ENCODE measurements around the gene RGS7. TPM values are rescaled to one million over a fixed set of nuclear protein-coding genes. Genes with fewer than 3 reads are reported as not detected.
"Not testable (repeated sequence)": the region's sequence is repeated elsewhere in the genome, so short reads cannot be mapped to it uniquely, and the experiment has no call there.

RGS7 gene
- total RNA-seq, 1 donor from 2014 or later = 2.5 TPM

GRCh38 chr1:240980342-240980741, 376.7 kb downstream of the RGS7 start:
- H3K9me3 Mint-ChIP-seq = no peaks in the 10 kb centered on the region
- no peak for DNase-seq (ENCODE audit: extremely low spot score, unreplicated experiment)
- no peaks in the 10 kb centered on the region for H3K27me3 Mint-ChIP-seq
- no peak overlapping the region for H3K4me3 Mint-ChIP-seq
- no peak overlapping the region for H3K27ac Mint-ChIP-seq
- H3K36me3 Mint-ChIP-seq = no peaks in the 10 kb centered on the region
- TF ChIP-seq, protein P1, sequence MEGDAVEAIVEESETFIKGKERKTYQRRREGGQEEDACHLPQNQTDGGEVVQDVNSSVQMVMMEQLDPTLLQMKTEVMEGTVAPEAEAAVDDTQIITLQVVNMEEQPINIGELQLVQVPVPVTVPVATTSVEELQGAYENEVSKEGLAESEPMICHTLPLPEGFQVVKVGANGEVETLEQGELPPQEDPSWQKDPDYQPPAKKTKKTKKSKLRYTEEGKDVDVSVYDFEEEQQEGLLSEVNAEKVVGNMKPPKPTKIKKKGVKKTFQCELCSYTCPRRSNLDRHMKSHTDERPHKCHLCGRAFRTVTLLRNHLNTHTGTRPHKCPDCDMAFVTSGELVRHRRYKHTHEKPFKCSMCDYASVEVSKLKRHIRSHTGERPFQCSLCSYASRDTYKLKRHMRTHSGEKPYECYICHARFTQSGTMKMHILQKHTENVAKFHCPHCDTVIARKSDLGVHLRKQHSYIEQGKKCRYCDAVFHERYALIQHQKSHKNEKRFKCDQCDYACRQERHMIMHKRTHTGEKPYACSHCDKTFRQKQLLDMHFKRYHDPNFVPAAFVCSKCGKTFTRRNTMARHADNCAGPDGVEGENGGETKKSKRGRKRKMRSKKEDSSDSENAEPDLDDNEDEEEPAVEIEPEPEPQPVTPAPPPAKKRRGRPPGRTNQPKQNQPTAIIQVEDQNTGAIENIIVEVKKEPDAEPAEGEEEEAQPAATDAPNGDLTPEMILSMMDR (conservative IDR thresholded peaks at IDR 0.05) = no peak
- H3K4me1 Mint-ChIP-seq (ENCODE audit: unreplicated experiment) = no peaks in the 10 kb centered on the region

- no peak for DNase-seq (ENCODE audit: extremely low spot score, unreplicated experiment)
- Mint-ChIP-seq H3K4me1 (ENCODE audit: unreplicated experiment) (no peaks in the 10 kb centered on the region), H3K9me3 (no peaks in the 10 kb centered on the region), H3K4me3 (no peak overlapping the region), H3K36me3 (no peaks in the 10 kb centered on the region), H3K27me3 (no peaks in the 10 kb centered on the region), H3K27ac (no peak overlapping the region)
- TF ChIP-seq, protein P1 (conservative IDR thresholded peaks at IDR 0.05) = no peak
Observed at GRCh38 chr1:240976685-240977084, 380.3 kb downstream of the RGS7 start.

DNA sequence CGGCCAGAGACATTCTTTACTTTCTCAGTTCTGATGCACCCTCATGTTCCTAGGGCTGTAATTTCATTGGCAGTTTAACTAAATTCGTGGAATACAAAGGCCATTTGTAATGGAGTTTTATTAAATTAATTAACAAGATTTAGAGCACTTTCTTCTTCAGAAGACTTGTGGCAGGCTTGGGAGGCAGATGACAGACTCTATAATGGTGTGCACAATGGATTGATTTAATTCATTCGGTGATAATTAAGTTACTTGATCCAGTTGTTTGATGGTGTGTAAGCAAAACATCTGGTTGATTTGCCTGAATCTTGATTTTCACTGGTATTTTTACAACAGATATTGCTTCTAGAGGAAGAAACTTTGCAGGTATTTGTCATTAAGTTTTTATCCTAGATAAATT, 383.1 kb downstream of the RGS7 start:
- Mint-ChIP-seq H3K9me3 (no peaks in the 10 kb centered on the region), H3K27ac (no peak overlapping the region), H3K36me3 (no peaks in the 10 kb centered on the region), H3K27me3 (no peaks in the 10 kb centered on the region), H3K4me3 (no peak overlapping the region), H3K4me1 (ENCODE audit: unreplicated experiment) (no peaks in the 10 kb centered on the region)
- no peak for DNase-seq (ENCODE audit: extremely low spot score, unreplicated experiment)
- TF ChIP-seq, protein P1 (conservative IDR thresholded peaks at IDR 0.05) = no peak

- not testable (repeated sequence) for H3K27me3 Mint-ChIP-seq; H3K36me3 Mint-ChIP-seq; H3K4me3 Mint-ChIP-seq; H3K4me1 Mint-ChIP-seq (ENCODE audit: unreplicated experiment); H3K9me3 Mint-ChIP-seq; DNase-seq (ENCODE audit: extremely low spot score, unreplicated experiment); H3K27ac Mint-ChIP-seq
Observed at GRCh38 chr1:240972059-240972458, 384.9 kb downstream of the RGS7 start.

- H3K36me3 Mint-ChIP-seq = no peaks in the 10 kb centered on the region
- no peak overlapping the region for H3K27ac Mint-ChIP-seq
Observed at GRCh38 chr1:240970253-240970652, 386.8 kb downstream of the RGS7 start.

GRCh38 chr1:240968864-240969263, 388.1 kb downstream of the RGS7 start:
- H3K4me1 Mint-ChIP-seq (ENCODE audit: unreplicated experiment) = no peaks in the 10 kb centered on the region
- DNase-seq (ENCODE audit: extremely low spot score, unreplicated experiment) = no peak
- H3K27me3 Mint-ChIP-seq = peaks cover 3% of the 10 kb centered on the region
- no peaks in the 10 kb centered on the region for H3K36me3 Mint-ChIP-seq
- no peak overlapping the region for H3K27ac Mint-ChIP-seq
- H3K9me3 Mint-ChIP-seq = no peaks in the 10 kb centered on the region
- TF ChIP-seq, protein P1 (conservative IDR thresholded peaks at IDR 0.05) = no peak
- no peak overlapping the region for H3K4me3 Mint-ChIP-seq

More at GRCh38 chr1:240970253-240970652, 386.8 kb downstream of the RGS7 start:
- H3K4me3 Mint-ChIP-seq = no peak overlapping the region
- H3K4me1 Mint-ChIP-seq (ENCODE audit: unreplicated experiment) = no peaks in the 10 kb centered on the region
- H3K27me3 Mint-ChIP-seq = peaks cover 3% of the 10 kb centered on the region
- TF ChIP-seq, protein P1 (conservative IDR thresholded peaks at IDR 0.05) = no peak
- no peak for DNase-seq (ENCODE audit: extremely low spot score, unreplicated experiment)
- H3K9me3 Mint-ChIP-seq = no peaks in the 10 kb centered on the region
